NCI-H146 treated with DMSO at 0.1 percent for 48 hours (cell line): ENCODE measurements around the gene EIF3K.
A peak's percentile ranks its signal among the peaks of the same experiment; 100 is the strongest.
"Not testable (repeated sequence)": the region's sequence is repeated elsewhere in the genome, so short reads cannot be mapped to it uniquely, and the experiment has no call there.

Experiments
- DNase-seq: peaks from one replicate; lab custom pipeline; 2025; ENCODE audit not compliant: unreplicated experiment; lab: John Stamatoyannopoulos, UW

EIF3K gene

GRCh38 chr19:38618590-38619360 lies at the start of gene EIF3K:
EIF3K (plus strand) TSS chr19:38619188; CDS start chr19:38619269, 81 bp downstream.
- peak; percentile 95 for DNase-seq

GRCh38 chr19:38569368-38569983 lies 49.5 kb upstream of the EIF3K start:
- DNase-seq = peak; percentile 21

GRCh38 chr19:38571682-38572081 lies 47.3 kb upstream of the EIF3K start:
- no peak for DNase-seq

GRCh38 chr19:38577826-38578225 lies 41.2 kb upstream of the EIF3K start:
- DNase-seq = no peak

GRCh38 chr19:38579304-38579703 lies 39.7 kb upstream of the EIF3K start:
- DNase-seq = not testable (repeated sequence)

GRCh38 chr19:38580080-38580479 lies 38.9 kb upstream of the EIF3K start:
- no peak for DNase-seq

- no peak for DNase-seq
These were observed 35.6 kb upstream of the EIF3K start for GRCh38 chr19:38583219-38583984.

GRCh38 chr19:38583985-38584305 lies 35.0 kb upstream of the EIF3K start:
- DNase-seq = no peak

GRCh38 chr19:38587562-38587961 lies 31.4 kb upstream of the EIF3K start:
- DNase-seq = no peak

- no peak for DNase-seq
These were observed 30.9 kb upstream of the EIF3K start for GRCh38 chr19:38588041-38588440.

- DNase-seq = no peak
These were observed 26.0 kb upstream of the EIF3K start for GRCh38 chr19:38592940-38593339.

- DNase-seq = peak; percentile 74
These were observed 22.7 kb upstream of the EIF3K start for GRCh38 chr19:38596057-38596981.

- no peak for DNase-seq
These were observed 21.9 kb upstream of the EIF3K start for GRCh38 chr19:38597075-38597474.

- no peak for DNase-seq
These were observed 19.3 kb upstream of the EIF3K start for GRCh38 chr19:38599722-38600121.

GRCh38 chr19:38602856-38603255 lies 16.1 kb upstream of the EIF3K start:
- DNase-seq = not testable (repeated sequence)

- DNase-seq = no peak
These were observed 12.9 kb upstream of the EIF3K start for GRCh38 chr19:38606131-38606530.

GRCh38 chr19:38614289-38614688 lies 4.7 kb upstream of the EIF3K start:
- DNase-seq = no peak

GRCh38 chr19:38615007-38615581 lies 3.9 kb upstream of the EIF3K start:
- no peak for DNase-seq

GRCh38 chr19:38616265-38616664 lies 2.7 kb upstream of the EIF3K start:
- no peak for DNase-seq

- DNase-seq = no peak
These were observed 1.7 kb upstream of the EIF3K start for GRCh38 chr19:38617283-38617763.
